Lower leg skin (tissue), 4 donors: ENCODE measurements around the gene TMEM59. TPM values are rescaled to one million over a fixed set of nuclear protein-coding genes. Genes with fewer than 3 reads are reported as not detected.
"Not testable (repeated sequence)": the region's sequence is repeated elsewhere in the genome, so short reads cannot be mapped to it uniquely, and the experiment has no call there.

Experiments used
- DNase-seq, 2 donors: peaks; one replicate each; pipeline ENCODE4 v3.0.0-alpha.2; 2019; ENCODE audit warnings: low spot score in 2 of 2
- H3K4me3 ChIP-seq: fragments of 200-600 bp; sonication (generic); 2 replicates; pipeline ENCODE4 v1.5.1; 2017; ENCODE audit warnings: mild to moderate bottlenecking, low read depth; ENCODE audit not compliant: poor library complexity, severe bottlenecking
- POLR2A ChIP-seq, 2 donors: fragments of 450-650 bp; IDR thresholded peaks; one replicate each; pipeline ENCODE4 v1.6.1; 2016 to 2017; ENCODE audit warnings: antibody characterized with exemption in 2 of 2, mild to moderate bottlenecking in 1 of 2, moderate library complexity in 1 of 2
- WGBS, 2 donors: methylation state at CpG; one replicate each; pipeline ENCODE4 v1.1.5; 2018; 5-methylcytosine and 5-hydroxymethylcytosine counted together
- intact Hi-C: fragments of 100-400 bp; cut with DNase I; formaldehyde crosslinking; loops from one replicate; pipeline ENCODE4 v1.15.0; 2023; ENCODE audit warnings: low total_unique reads
- total RNA-seq, 4 donors: library from RNA; depleted of rRNA; stranded (reverse); fragments of >200 nt; gene quantifications; one replicate each; pipeline ENCODE4 v1.1.0, GENCODE V29; 2016
- TF ChIP-seq, protein P1 (sequence below), 3 donors: fragments of 450-650 bp; IDR thresholded peaks; one replicate each; pipeline ENCODE4 v1.5.1; 2016; ENCODE audit warnings: antibody characterized with exemption in 3 of 3, mild to moderate bottlenecking in 3 of 3, moderate library complexity in 2 of 3

TMEM59 gene
- total RNA-seq, 4 donors from 2014 or later, result 197 to 355 (median 320) TPM

GRCh38 chr1:54051933-54052430, 1.0 kb downstream of the TMEM59 start:
- peak overlapping the region; percentile 83 for H3K4me3 ChIP-seq
- WGBS, 2 donors, result 3 to 4% methylated on average over 8 of the region's 8 CpGs
- intact Hi-C loops, result no loop called here
- TF ChIP-seq POLR2A (IDR thresholded peaks at IDR 0.05), result no peak
- TF ChIP-seq, protein P1, sequence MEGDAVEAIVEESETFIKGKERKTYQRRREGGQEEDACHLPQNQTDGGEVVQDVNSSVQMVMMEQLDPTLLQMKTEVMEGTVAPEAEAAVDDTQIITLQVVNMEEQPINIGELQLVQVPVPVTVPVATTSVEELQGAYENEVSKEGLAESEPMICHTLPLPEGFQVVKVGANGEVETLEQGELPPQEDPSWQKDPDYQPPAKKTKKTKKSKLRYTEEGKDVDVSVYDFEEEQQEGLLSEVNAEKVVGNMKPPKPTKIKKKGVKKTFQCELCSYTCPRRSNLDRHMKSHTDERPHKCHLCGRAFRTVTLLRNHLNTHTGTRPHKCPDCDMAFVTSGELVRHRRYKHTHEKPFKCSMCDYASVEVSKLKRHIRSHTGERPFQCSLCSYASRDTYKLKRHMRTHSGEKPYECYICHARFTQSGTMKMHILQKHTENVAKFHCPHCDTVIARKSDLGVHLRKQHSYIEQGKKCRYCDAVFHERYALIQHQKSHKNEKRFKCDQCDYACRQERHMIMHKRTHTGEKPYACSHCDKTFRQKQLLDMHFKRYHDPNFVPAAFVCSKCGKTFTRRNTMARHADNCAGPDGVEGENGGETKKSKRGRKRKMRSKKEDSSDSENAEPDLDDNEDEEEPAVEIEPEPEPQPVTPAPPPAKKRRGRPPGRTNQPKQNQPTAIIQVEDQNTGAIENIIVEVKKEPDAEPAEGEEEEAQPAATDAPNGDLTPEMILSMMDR (IDR thresholded peaks at IDR 0.05), result no peak
- DNase-seq, result no peak

DNA sequence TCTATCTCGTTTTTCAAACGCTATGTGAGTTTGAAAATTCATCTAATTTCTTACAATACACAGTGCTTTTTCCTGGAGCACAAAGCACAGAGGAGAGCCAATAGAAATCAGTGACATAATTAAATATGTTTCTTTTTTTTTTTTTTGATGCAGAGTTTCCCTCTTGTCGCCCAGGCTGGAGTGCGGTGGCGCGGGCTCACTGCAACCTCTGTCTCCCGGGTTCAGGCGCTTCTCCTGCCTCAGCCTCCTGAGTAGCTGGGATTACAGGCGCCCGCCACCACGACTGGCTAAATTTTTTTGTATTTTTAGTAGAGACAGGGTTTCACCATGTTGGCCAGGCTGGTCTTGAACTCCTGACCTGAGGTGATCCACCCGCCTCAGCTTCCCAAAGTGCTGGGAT, 2.6 kb downstream of the TMEM59 start:
- intact Hi-C loops, H3K4me3 ChIP-seq, DNase-seq: not testable (repeated sequence)
- WGBS, 2 donors, result 97% methylated on average over 12 of the region's 12 CpGs

DNA sequence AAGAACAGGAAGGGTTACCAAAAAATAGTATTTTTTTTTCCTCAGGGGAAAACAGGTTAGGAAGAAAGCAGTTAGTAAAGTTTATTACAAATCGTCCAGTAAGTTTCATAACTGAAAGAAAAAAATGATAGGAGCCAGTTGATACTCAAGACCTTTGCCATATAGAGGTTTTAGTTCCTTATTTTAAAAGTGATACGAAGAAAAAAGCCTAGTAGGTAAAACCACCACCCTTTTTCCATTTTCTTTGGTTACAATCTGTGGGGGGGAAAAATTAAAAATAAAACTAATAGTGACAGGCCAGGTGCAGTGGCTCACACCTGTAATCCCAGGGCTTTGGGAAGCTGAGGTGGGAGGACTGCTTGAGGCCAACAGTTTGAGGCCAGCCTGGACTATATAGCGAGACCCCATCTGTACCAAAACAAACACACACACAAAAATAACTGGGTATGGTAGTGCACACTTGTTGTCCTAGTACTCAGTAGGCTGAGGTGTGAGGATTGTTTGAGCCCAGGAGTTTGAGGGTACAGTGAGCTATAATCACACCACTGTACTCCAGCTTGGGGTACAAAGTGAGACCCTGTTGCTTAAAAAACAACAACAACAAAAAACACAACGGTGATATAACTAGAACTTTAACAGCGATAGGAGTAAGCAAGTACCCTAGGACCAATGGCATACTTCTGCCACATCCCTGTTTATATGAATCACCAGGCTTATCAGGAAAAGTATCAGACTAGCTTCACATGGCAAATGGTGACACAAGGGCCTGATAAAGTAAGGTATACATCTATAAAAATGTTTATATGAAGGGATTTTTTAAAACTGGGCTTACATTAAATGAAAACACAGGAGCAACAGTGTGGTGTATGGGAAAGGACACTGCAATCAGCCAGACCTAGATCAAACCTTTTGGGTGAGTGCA, 5.4 kb downstream of the TMEM59 start:
- WGBS, 2 donors, result 70 to 71% methylated on average over 5 of the region's 5 CpGs
- H3K4me3 ChIP-seq, result no peak overlapping the region
- DNase-seq, result no peak
- intact Hi-C loops, result no loop called here
- TF ChIP-seq, protein P1 (IDR thresholded peaks at IDR 0.05), result no peak
- TF ChIP-seq POLR2A (IDR thresholded peaks at IDR 0.05), result no peak

- no peak for TF ChIP-seq POLR2A (IDR thresholded peaks at IDR 0.05)
- TF ChIP-seq, protein P1 (IDR thresholded peaks at IDR 0.05), result no peak
- intact Hi-C loops, result no loop called here
- H3K4me3 ChIP-seq, result no peak overlapping the region
- 66 to 76% methylated on average over 7 of the region's 7 CpGs for WGBS, 2 donors
- no peak for DNase-seq
These were observed 6.2 kb downstream of the TMEM59 start for GRCh38 chr1:54046671-54047383.

DNA sequence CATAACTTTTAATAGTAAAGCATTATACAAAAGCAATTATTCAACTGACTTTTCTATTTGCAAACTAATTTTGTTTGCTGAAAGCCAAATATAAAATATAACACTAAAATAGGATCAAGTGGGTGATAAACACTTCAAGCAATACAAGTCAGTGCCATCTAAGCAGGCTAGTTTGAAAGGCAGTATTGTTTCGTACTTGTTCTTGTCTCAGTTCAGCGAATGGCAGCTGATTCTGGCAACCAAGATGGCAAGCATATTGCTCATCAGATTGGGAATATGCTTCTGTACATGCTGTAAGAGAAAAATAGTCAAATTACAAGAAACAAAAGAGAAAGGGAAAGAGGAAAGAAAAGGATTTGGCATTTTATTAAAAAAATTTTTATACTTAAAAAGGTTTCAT, 7.5 kb downstream of the TMEM59 start:
- 90 to 97% methylated on average over 2 of the region's 2 CpGs for WGBS, 2 donors
- no peak for TF ChIP-seq POLR2A (IDR thresholded peaks at IDR 0.05)
- TF ChIP-seq, protein P1 (IDR thresholded peaks at IDR 0.05), result no peak
- DNase-seq, result no peak
- no peak overlapping the region for H3K4me3 ChIP-seq
- intact Hi-C loops, result no loop called here

DNA sequence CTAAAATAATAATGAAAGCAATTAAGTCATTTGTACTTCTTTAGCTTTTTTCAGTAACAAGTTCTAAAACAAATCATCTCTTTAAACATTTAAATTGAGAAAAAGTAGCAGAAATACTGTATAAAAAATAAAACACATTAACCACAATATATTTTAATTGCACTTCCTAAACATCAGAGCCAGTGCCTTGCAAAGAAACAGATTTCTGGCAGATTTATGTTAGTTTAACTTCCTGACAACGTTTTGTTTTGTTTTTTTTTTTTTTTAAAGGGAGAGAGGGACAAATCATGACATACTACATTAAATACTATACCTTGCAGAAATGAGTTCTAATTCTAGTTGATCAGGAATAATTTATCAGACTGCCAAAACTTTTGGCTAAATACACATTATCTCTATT, 11.2 kb downstream of the TMEM59 start:
- no peak overlapping the region for H3K4me3 ChIP-seq
- intact Hi-C loops, result no loop called here
- TF ChIP-seq, protein P1 (IDR thresholded peaks at IDR 0.05), result no peak
- no peak for TF ChIP-seq POLR2A (IDR thresholded peaks at IDR 0.05)
- 2 to 3% methylated on average over 1 of the region's 1 CpG for WGBS, 2 donors
- DNase-seq, result no peak
